Mammary epithelial cell (primary cell): ENCODE measurements around the gene ANKRD11.

ENCODE experiments used
- CTCF ChIP-seq, 2 donors: IDR thresholded peaks in 1 of 2; conservative IDR thresholded peaks in 1 of 2; 2 replicates each; pipeline ENCODE4 v1.5.1; 2011 to 2012; ENCODE audit warnings: inconsistent platforms in 2 of 2, low read length in 2 of 2, mild to moderate bottlenecking in 2 of 2, control low read depth in 1 of 2, low read depth in 1 of 2; ENCODE audit not compliant: insufficient read depth in 1 of 2; ENCODE audit errors: extremely low read depth in 1 of 2
- EZH2 ChIP-seq: IDR thresholded peaks from 2 replicates; pipeline ENCODE4 v1.6.1; 2012; ENCODE audit warnings: low read length, inconsistent platforms, borderline replicate concordance

- no peak for TF ChIP-seq CTCF (conservative IDR thresholded peaks at IDR 0.05 in 1 of 2, IDR thresholded peaks at IDR 0.05 in 1 of 2; ENCODE audit: extremely low read depth in 1 of 2, insufficient read depth in 1 of 2, low read depth in 1 of 2, low read length in 2 of 2)
- no peak for TF ChIP-seq EZH2
Measured at GRCh38 chr16:89332243-89332901, 158.0 kb downstream of the ANKRD11 start.
